ENCODE results near the gene KCNIP3.
A peak's percentile ranks its signal among the peaks of the same experiment; 100 is the strongest.

Gene KCNIP3

DNA sequence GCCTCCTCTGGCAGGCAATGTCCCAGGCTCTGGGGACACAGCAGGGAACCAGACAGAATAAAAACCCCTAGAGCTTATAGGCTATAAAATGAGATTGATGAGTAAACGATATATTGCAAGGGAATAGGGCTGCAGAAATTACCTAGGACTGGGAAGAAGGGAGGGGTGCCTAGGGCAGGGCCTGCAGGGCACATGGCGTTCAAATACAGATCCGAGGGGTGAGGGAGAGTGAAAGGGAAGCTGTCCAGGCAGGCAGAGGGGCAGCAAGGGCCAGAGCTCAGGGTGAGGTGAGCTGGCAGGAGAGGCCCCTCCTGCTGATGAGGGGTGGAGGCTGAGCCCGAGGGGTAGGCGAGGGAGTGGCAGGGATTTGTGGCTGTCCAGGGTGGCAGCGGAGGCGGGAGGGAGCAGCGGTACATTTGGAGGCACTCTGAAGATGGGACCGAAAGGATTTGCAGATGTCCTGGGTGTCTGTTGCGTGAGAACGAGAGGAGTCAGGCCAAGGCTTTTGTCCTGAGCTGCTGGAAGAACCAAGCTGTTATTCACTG is 33.7 kb downstream of the KCNIP3 start:
- no peak for DNase-seq

DNA sequence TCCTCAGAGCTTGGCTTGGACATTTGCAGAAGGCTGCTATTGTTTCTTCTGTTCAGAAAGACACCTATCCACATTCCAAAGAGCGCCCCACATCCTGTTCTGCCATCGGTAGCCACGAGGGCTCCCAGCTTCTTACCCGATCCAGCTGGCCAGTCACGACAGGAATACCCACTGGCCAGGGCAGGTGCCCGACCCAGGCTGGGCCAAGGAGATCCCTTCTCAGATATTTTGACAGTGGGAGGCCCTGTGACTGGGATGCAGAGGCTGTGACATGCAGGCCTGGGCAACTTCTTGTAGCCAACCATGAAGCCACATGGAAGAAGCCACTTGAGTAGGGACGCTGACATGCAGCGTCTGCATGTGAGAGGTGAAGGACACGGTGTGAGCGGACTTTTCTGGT is 34.5 kb downstream of the KCNIP3 start:
- no peak for DNase-seq

DNA sequence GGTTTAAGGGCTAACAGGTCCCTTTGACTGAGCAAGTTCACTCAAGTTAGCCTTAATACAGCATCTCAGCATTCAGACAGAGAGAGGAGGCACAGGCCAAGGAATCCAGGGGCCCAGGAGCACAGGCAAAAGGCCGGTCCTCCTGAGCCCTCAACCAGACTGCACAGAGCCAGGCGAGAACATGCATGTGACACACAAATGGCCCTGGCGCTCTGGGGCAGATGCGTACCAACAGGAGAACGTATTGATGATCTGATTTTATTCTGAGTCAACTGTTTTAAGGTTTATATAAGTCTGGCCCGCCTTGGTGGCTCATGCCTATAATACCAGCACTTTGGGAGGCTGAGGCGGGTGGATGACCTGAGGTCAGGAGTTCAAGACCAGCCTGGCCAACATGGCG is 34.9 kb downstream of the KCNIP3 start:
- DNase-seq = no peak

DNA sequence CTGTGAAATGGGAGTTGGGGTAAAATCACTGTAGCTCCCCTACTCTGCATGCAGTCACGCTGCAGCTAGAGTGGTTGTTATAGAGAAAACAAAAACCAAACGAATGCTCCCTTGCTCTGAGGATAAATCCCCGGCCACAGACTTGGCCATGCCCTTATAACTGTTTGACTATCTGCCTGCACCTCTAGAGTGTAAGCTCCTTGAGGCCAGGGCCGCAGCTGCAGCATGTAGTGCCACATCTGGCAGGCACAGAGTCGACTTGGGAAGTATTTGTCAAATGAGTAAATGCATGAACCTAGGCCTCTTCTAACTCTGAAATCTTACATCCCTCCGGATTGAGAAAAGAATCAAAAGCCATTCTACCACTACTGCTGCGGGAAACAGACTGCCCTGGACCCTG is 35.9 kb downstream of the KCNIP3 start:
- no peak for DNase-seq

DNA sequence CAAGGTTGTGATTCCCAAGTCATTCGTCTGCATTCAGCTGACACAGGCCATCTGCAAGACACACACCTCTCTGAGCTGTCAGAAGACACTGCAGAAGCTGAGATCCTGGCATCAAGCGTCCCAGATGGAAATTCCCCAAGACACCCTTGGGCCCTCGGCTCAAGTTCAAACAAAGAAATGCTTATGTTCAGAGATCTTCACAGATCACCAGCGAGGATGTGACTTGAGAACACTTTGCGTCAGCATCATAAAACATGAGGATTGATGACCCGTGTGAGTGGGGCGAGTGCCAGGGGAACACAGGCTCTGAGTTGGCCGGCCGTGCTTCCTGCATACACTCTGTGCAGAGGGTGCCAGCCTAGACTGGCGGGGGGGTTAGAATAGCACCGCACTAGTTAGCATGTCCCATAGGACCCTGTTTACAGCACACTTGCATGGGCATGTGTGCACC is 36.8 kb downstream of the KCNIP3 start:
- no peak for DNase-seq

DNA sequence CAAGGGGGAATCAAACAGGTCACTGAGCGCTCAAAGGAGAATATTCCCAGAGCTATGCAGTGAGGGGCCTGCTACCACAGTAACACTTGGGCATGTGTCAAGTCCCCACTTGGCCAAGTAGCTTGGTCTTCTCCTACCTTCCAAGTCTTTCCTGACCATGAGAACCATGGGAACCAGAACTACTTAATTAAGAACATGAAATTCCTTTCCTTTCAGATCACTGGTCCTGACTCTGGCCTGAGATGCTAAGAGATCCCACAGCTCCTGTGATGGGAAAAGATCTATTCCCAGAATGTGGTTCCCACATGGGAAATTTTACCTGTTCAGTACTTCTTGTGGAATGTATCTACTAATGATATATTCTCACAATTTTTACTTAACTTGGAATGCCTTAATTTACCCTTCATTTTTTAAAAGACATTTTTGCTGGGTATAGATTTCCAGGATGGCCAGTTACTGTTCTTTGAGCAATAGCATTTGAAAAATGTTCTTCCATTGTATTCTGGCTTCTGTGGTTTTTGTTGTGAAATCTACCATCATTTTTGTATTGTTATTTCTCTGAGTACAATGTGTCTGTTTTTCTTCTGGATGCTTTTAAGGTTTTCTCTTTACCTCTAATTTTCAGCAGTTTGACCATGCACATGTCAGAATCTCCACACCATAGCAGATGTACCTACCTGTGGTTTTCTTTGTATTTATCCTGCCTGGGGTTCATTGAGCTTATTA is 37.9 kb downstream of the KCNIP3 start:
- DNase-seq = no peak

DNA sequence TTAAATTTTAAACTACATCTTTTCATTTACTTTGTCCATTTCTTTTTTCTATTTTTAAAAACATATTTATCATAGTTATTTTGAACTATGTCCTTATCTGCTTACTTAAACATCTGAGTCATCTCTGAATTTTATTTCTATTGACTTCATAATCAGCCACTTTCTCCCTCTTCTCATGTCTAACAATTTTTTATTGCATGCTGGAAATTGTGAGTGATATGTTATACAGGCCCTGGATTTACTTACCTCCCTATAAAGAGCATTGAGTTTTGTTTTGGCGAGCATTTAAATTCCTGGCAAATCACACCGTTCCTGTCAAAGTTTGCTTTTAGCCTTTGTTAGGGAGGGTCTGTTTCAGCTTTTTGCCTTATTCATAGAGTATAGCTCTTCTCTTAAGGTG is 39.3 kb downstream of the KCNIP3 start:
- DNase-seq = no peak

DNA sequence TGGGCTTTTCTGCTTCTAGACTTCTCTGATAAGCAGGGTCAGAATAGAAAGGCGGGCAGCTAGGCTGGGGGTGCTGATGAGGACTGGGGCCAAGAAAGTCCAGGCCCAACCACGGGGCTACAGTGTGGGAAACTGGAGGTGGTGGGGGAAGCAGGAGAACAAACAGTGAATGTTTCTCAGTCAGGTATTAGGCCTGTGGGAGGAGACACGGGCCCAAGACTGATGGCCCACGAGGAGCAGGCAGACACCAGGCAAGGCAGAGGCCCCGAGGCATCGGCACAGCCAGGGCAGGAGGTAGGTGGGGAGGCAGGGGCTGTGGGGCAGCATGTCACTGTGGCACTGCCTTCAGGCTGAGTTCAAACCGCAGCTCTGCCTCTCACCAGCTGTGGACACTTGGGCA is 40.7 kb downstream of the KCNIP3 start:
- no peak for DNase-seq

DNA sequence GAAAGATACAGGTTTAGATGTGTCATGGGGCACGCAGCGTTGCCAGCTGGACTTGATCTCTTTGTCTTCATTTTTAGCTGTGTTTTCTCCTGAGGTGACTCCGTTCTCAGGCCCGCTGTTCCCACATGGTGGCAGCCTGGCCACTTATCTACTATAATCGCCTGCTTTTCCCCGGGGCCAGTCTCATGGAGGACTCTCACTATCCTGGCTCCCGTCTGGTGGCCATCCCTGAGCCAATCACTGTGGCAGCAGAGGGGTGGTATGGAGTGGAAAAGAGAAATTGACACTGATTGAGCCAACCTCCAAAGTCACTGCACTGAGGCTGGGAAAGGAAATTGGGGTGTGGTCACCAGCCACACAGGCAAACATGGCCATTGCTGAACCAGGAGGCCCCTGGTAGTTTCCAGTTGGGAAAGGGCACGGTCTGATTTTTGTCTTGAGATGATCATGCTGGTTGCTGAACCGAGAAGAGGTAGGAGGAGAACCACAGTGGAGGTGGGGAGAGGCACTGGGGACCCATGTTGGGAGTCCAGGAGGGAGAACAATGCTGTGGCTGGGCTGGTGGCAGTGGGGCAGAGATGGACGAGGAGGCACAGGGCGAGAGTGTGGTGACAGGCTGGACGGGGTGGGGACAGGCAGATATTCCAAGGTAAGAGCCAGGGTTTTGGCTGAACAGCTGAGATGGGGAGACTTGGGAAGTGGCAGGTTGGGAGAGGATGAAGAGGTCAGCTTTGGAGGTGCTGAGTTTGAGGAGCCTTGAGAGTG is 45.6 kb downstream of the KCNIP3 start:
- no peak for DNase-seq

DNA sequence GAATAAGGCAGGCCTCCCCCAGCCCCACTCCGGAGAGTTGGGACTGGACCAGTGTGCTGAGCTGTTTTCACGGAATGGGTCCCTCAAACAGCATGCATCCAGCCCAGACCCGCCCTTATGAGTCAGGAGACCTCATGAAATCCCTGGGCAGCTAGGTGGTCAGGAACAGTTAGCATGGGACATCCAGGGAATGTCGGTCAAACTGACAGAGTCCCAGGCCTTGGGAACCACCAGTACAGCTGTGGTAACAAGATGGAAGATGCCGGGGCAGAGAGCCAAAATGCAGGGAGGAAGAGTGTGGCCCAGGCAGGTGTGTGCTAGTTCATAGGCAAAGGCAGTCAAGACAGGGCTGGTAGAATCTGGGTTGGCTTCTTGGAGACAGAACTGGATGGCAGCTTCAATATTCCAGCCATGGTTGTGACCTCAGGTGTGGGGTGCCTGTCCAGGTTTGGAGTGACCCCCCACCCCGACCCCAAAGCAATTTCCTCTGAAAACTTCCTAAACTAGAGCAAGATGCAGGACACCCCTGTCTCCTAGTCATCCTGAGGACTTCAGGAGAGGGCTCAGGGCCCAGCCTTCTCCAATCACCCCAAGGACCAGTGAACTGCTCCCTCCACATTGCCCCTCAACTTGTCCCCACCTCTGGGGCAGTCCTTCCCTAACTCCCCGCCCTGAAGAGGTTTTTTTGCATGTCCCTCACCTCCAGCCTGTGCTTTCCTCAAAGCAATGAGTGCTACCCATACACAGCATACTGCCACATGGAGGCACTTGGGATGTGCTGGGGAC is 46.5 kb downstream of the KCNIP3 start:
- no peak for DNase-seq

DNA sequence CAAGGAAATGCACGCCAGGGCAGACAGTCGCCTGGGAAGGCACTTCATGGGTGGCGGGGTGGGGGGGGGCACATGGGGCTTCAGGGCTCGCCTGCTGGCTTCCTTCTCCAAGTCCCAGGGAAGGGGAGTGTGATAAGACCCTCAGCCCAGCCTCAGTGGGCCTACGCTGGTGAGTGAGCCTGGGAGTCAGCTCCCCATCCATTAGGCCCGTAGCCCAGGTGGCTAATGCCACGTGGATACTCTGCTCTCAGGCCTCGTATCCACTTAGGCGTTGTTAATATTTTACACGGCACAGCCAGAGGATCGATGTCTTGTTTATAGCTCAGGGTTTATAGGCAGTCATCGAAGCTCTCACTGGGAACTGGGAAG is 47.1 kb downstream of the KCNIP3 start:
- DNase-seq = no peak

DNA sequence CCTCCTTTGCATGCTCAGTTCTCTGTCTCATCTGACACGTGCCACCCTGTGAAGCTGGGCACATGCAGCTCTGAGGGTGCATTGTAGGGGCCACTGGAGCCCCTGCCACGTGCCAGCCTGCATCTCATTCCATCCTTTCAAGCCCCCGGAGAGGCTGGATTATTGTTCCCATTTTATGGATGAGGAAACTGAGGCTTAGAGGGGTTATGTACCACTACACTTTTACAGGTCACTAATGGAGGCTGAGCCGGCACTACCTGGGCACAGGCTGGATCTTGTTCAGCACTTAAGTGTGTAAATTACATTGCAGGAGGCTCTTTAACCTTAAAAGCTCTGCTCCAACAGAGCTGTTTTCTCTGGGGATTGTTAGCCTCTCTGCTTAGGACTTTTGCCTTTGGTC is 47.5 kb downstream of the KCNIP3 start:
- DNase-seq = no peak

DNA sequence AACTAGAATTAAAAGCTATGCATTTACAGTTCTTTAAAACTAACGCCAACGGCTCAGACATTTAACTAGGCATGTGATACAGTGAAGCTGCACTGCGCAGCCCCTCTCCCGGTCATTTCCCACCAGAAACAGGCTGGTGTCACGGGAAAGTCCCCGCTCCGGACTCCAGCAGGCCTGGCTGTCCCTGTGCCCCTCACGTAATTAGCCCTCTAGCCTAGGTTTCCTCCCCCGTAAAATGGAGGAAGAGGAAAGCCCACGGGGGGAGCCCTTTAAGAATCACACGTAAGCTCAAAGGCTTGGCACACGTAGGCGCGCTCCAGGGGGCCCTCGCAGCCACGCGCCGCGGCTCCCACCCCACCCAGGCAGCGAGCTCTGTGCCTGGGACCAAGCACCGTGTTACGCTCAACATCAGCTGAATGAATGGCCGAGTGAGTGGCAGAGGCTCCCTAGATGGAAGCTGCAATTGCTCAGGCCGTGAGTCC is 48.0 kb downstream of the KCNIP3 start:
- no peak for DNase-seq

DNA sequence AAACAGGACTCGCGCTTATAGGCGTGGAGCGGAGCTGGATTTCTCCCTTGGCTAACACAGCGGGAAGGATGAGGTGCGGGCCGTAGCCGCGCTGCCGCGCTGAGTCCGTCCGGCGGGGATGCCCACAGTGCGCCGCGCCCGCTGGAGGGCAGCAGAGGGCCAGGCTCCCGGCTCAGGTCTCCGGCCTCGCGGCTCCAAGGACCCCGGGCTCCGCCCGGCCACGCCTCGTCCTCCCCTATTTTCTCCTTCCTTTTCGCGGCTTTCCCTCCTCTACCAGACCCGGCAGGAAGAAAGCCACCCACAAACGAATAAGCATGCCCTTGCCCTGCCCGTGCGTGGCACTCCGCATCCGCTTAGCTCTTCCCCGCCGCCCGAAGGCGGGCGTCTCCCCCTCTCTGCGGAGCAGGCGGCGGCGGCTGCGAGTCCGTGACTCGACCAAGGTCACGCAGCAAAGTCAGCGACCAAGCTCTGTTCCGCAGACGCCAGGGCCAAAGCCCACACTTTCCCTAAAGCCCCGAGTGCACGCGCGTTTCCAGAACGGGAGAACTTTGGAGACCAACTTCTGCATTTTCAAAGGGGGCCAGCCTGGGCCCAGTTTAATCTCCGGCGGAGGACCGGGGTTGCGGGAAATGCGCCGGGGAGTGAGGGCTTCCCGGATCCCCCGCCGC is 48.5 kb downstream of the KCNIP3 start:
- peak; percentile 69 for DNase-seq

DNA sequence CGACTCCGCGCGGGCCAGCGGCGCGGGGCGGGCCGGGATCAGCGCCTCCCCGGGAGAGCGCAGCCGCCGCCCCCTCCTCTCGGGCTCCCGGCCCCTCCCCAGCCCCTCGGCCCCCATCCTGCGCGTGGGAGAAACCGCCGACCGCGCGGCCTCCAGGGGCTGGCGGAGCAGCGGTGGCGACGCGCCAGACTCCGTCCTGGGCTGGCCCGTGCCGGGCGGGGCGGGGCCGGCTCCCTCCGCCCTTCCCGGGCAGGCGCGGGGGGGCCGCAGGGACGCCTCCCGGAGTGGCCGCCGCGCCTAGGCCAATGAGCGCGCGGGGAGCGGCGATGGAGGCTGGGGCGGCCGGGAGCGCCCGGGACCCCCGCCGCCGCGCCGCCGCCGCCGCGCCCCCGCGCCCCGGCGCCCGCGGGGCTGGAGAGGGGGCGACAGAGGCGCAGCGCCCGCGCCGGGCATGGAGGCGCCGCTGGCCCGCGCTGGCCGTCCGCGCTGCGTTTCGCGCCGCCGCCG is 49.1 kb downstream of the KCNIP3 start:
- DNase-seq = peak; percentile 10

DNA sequence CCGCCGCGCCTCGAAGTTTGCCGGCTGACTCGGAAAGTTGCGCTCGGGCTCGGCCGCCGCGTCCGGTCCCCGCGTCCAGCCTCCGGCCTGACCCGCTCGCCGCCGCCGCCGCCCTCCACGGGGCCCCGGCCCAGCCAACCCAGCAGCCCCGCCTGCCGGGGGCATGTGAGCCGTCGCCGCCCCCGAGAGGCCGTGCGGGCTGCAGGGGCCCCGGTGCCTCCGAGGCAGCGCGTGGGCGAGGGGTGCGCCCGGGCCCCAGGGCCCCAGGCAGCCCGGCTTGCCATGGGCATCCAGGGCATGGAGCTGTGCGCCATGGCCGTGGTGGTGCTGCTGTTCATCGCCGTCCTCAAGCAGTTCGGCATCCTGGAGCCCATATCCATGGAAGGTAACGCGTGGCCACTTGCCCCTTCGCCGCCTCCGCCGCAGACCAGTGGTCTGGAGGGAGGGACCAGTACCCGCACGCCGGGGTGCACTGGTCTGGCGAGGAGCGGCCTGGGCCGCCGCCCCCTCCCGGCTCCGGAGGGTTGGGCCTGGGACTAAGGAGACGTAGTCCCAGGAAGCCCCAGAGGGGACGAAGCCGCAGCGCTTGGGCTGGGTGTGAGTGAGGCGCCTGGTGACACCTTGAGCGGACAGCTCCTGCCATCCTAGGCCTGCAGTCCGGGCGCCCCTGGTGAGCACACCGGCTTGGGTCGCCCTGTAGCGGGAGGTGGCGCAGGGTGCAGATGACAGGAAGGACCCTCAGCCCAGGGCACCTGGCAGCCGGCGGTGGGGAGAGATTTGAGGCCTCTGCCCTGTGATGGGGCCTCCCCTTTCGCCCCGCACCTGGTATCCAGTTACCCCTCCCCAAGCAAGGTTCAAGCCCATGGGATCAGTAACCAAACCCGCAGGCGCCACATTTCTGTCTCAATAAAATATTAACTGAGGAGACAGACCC is 49.9 kb downstream of the KCNIP3 start:
- no peak for DNase-seq

DNA sequence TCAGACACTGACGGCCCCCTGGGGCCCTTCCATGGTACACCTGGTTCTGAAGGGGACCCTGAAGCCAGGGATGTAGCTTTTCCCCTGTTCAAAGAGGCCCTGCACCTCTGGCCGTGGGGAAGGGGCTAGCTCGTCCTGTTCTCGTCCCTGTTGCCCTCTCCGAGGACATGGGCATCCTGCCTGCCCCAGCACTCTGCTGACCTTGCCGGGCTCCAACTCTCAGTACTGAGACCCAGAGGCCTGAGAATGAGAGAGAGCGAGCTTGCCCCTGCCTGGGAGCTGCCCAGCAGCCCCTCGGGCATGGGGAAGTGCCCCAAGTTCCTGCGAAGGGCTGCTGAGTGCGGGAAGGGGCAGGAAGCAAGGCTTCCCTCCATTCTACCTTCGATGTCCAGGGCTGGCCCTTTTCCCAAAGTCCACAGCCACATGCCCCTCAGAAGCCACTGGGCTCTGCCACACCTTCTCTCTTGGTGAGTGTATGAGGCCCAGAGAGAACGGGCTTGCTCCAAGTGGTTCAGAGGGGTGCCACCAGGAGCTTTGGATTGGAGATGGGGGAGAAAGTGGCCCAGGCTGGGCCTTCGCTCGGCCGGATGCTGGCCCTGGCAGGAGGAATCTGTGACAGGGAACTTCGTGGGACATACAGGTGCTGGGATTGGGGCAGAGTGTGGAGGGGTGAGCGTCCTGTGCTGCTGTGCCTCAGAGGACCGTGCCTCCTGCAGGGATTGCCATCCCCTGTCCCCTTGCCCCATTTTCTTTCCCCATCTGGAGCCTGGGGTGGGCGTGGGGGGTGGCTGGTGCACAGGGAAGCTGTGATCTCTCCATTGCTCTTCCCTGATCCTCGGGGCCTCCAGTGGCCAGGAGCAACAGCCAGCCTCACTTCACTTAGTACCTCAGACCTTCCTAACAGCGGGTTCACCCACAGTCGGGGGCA is 50.8 kb downstream of the KCNIP3 start:
- no peak for DNase-seq

DNA sequence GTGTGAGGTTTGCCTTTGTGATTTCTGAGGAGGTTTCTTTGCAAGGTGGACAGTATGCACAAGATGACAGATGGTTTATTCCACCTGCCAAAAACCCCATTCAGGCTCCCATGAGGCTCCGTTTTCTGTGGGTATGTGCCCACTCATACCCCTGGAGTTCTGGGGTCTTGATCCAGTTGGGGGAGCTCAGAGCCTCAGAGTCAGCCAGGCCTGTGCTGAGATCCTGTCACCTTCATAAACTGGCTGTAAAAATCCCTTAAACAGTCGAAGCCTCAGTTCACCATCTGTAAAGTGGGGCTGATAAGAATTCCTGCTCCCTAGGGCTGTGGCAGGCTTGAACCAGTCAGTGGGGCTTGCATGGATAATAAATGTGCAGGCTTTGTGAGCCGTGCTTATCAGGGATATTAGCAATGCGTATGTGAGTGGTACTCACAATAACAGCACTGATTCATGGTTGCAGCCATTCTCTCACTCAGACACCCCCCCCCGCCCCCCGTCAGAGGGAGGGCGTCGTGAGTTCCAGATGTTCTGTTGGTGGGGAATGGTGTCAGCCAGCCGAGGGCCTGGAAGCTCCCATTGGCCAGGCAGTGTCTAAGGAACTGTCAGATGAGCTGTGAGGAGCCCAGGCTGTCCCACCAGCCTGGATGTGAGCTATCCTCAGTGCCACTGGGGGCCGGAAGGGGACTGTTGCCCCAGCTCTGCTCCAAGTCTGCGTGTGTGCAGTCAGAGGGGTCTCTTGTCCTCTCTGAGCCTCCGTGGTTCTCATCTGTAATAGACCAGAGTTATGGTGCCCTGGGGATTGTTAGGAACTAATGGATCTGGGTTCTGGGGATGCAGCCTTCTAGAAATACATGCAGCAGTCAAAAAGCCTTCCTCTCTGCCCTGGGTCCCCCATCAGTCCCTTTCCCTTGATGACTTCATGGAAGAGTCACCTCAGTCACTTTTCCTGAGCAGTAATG is 51.7 kb downstream of the KCNIP3 start:
- DNase-seq = no peak

All from stimulated activated CD4-positive, alpha-beta T cell treated with anti-CD3 and anti-CD28 coated beads, Interleukin-12 subunit alpha, Interleukin-12 subunit beta, amount 100 ng/mL, for 4 hours (primary cell).